Effector CD4-positive, alpha-beta T cell (primary cell): ENCODE data around the gene OMG.
"Not testable (repeated sequence)": the region's sequence is repeated elsewhere in the genome, so short reads cannot be mapped to it uniquely, and the experiment has no call there.

ENCODE experiments used
- DNase-seq: peaks from one replicate; pipeline ENCODE4 v3.0.0-alpha.2; 2020
- total RNA-seq: gene quantifications from one replicate; lab custom pipeline; 2026; lab: John Stamatoyannopoulos, UW

Gene OMG
- 1.7 reads per million for total RNA-seq

- DNase-seq: no peak
Observed at GRCh38 chr17:31297090-31297489, at the start of gene OMG. Gene OMG, minus strand, starts transcription at chr17:31297239. Its CDS starts 908 bp downstream, at chr17:31296331.

GRCh38 chr17:31345191-31345747, 48.2 kb upstream of the OMG start:
- not testable (repeated sequence) for DNase-seq

- no peak for DNase-seq
Observed at GRCh38 chr17:31339906-31340661, 43.0 kb upstream of the OMG start.

- no peak for DNase-seq
Observed at GRCh38 chr17:31329221-31329620, 32.2 kb upstream of the OMG start.

GRCh38 chr17:31328160-31328535, 31.1 kb upstream of the OMG start:
- DNase-seq: no peak

GRCh38 chr17:31327534-31328159, 30.6 kb upstream of the OMG start:
- DNase-seq: no peak

- no peak for DNase-seq
Observed at GRCh38 chr17:31323551-31323950, 26.5 kb upstream of the OMG start.

GRCh38 chr17:31321966-31322365, 24.9 kb upstream of the OMG start:
- no peak for DNase-seq

- DNase-seq: peak; percentile 73
Observed at GRCh38 chr17:31321481-31321880, 24.4 kb upstream of the OMG start, which contains the start of gene EVI2A. Gene EVI2A, minus strand, starts transcription at chr17:31321622. Its CDS starts 2,609 bp downstream, at chr17:31319013.

- DNase-seq: no peak
Observed at GRCh38 chr17:31320791-31321190, 23.8 kb upstream of the OMG start.

GRCh38 chr17:31320241-31320640, 23.2 kb upstream of the OMG start:
- no peak for DNase-seq

- no peak for DNase-seq
Observed at GRCh38 chr17:31318851-31319661, 22.0 kb upstream of the OMG start.

- peak; percentile 65 for DNase-seq
Observed at GRCh38 chr17:31318298-31318801, 21.3 kb upstream of the OMG start.

- no peak for DNase-seq
Observed at GRCh38 chr17:31314782-31315100, 17.7 kb upstream of the OMG start.

GRCh38 chr17:31313982-31314781, 17.1 kb upstream of the OMG start, which contains the start of gene EVI2B:
Gene EVI2B, minus strand, starts transcription at chr17:31314054. Its CDS starts 8,445 bp downstream, at chr17:31305609.
- peak; percentile 26 for DNase-seq

- DNase-seq: peak; percentile 23
Observed at GRCh38 chr17:31312223-31312622, 15.2 kb upstream of the OMG start.

GRCh38 chr17:31311526-31311925, 14.5 kb upstream of the OMG start:
- DNase-seq: no peak

- no peak for DNase-seq
Observed at GRCh38 chr17:31310886-31311285, 13.8 kb upstream of the OMG start.

GRCh38 chr17:31310260-31310659, 13.2 kb upstream of the OMG start:
- peak; percentile 70 for DNase-seq

GRCh38 chr17:31309556-31309955, 12.5 kb upstream of the OMG start:
- no peak for DNase-seq

- no peak for DNase-seq
Observed at GRCh38 chr17:31308372-31309334, 11.6 kb upstream of the OMG start.
